DND-41 (cell line): ENCODE measurements around the gene SVIL.

Source experiments
- ATAC-seq: fragments of 200-7000 bp; cut with Tn5 transposase; 3 replicates; pipeline ENCODE4 v1.9.1; 2021; ENCODE audit warnings: low read depth; ENCODE audit not compliant: insufficient read depth
- DNase-seq: peaks from one replicate; pipeline ENCODE4 v3.0.0-alpha.2; 2020
- H2AFZ ChIP-seq: 2 replicates; pipeline ENCODE4 v1.6.0; 2012; ENCODE audit warnings: low read depth, low read length
- H3K27ac ChIP-seq: 2 replicates; pipeline ENCODE4 v1.5.1; 2012; ENCODE audit warnings: low read length, inconsistent platforms
- H3K27me3 ChIP-seq: fragments of 200-600 bp; sonication (generic); 2 replicates; pipeline ENCODE4 v1.6.0; 2012; ENCODE audit warnings: low read length, mild to moderate bottlenecking, inconsistent platforms; ENCODE audit not compliant: insufficient read depth, poor library complexity
- H3K36me3 ChIP-seq: 2 replicates; pipeline ENCODE4 v1.5.1; 2012; ENCODE audit warnings: low read length, inconsistent platforms; ENCODE audit not compliant: insufficient read depth
- H3K4me1 ChIP-seq: 2 replicates; pipeline ENCODE4 v1.5.1; 2012; ENCODE audit warnings: mild to moderate bottlenecking, low read length; ENCODE audit not compliant: insufficient read depth
- H3K4me2 ChIP-seq: 2 replicates; pipeline ENCODE4 v1.6.0; 2012; ENCODE audit warnings: mild to moderate bottlenecking, moderate library complexity, low read length, inconsistent platforms; ENCODE audit not compliant: insufficient read depth
- H3K4me3 ChIP-seq, 2 experiments: fragments of 200-600 bp in 1 of 2; shearing (Covaris generic) in 1 of 2; 2 replicates each; pipeline ENCODE4 v1.5.1; 2012 to 2016; ENCODE audit warnings: inconsistent platforms in 2 of 2, low read length in 2 of 2, mild to moderate bottlenecking in 2 of 2, low read depth in 1 of 2, moderate library complexity in 1 of 2
- H3K79me2 ChIP-seq: 2 replicates; pipeline ENCODE4 v1.6.0; 2012; ENCODE audit warnings: low read length, inconsistent platforms; ENCODE audit not compliant: insufficient read depth
- H3K9ac ChIP-seq: 2 replicates; pipeline ENCODE4 v1.6.0; 2012; ENCODE audit warnings: low read depth, mild to moderate bottlenecking, inconsistent platforms, low read length, moderate library complexity
- H3K9me3 ChIP-seq: 2 replicates; pipeline ENCODE4 v1.5.1; 2012; ENCODE audit warnings: low read length, moderate library complexity, mild to moderate bottlenecking, inconsistent platforms; ENCODE audit not compliant: insufficient read depth, severe bottlenecking
- H4K20me1 ChIP-seq: 2 replicates; pipeline ENCODE4 v1.6.0; 2012; ENCODE audit warnings: low read length; ENCODE audit not compliant: insufficient read depth
- CTCF ChIP-seq: IDR thresholded peaks from 2 replicates; pipeline ENCODE4 v1.5.1; 2012; ENCODE audit warnings: borderline replicate concordance, low read length, moderate library complexity, mild to moderate bottlenecking; ENCODE audit not compliant: poor library complexity, severe bottlenecking; ENCODE audit errors: extremely low read depth
- EZH2 ChIP-seq: IDR thresholded peaks from 3 replicates; pipeline ENCODE4 v1.6.1; 2012; ENCODE audit warnings: borderline replicate concordance, low read depth, mild to moderate bottlenecking, moderate library complexity, low read length, inconsistent platforms; ENCODE audit not compliant: severe bottlenecking

The SVIL gene

GRCh38 chr10:29546773-29547313, 87.9 kb downstream of the SVIL start:
- no peak overlapping the region for H3K27ac ChIP-seq
- no peaks in the 10 kb centered on the region; the same call in 1 of the 2 replicates for H3K79me2 ChIP-seq
- H3K36me3 ChIP-seq: peaks cover 23% of the 10 kb centered on the region
- no peaks in the 10 kb centered on the region for H4K20me1 ChIP-seq
- H3K9ac ChIP-seq: no peak overlapping the region
- no peaks in the 10 kb centered on the region for H3K9me3 ChIP-seq
- ATAC-seq (no peak), DNase-seq (no peak)
- no peak overlapping the region for H3K4me3 ChIP-seq
- no peaks in the 10 kb centered on the region for H3K27me3 ChIP-seq
- no peak overlapping the region for H3K4me2 ChIP-seq
- H3K4me1 ChIP-seq: peaks cover 18% of the 10 kb centered on the region
- H2AFZ ChIP-seq: no peak overlapping the region
- TF ChIP-seq CTCF (no peak), EZH2 (no peak)

- no peak for ATAC-seq
Measured at GRCh38 chr10:29545122-29545521, 89.6 kb downstream of the SVIL start.

GRCh38 chr10:29543715-29544114, 91.1 kb downstream of the SVIL start:
- Histone ChIP-seq H3K79me2 (no peaks in the 10 kb centered on the region; the same call in 1 of the 2 replicates), H3K4me2 (no peak overlapping the region), H2AFZ (no peak overlapping the region), H3K27ac (no peak overlapping the region), H4K20me1 (no peaks in the 10 kb centered on the region), H3K9ac (no peak overlapping the region), H3K4me1 (peaks cover 17% of the 10 kb centered on the region), H3K9me3 (no peaks in the 10 kb centered on the region), H3K4me3 (no peak overlapping the region), H3K27me3 (no peaks in the 10 kb centered on the region), H3K36me3 (peaks cover 3% of the 10 kb centered on the region; the same call in 1 of the 2 replicates)
- ATAC-seq: no peak
- TF ChIP-seq EZH2 (no peak), CTCF (no peak)
- DNase-seq: no peak

More at GRCh38 chr10:29545122-29545521, 89.6 kb downstream of the SVIL start:
- no peak overlapping the region for H3K9ac ChIP-seq
- no peaks in the 10 kb centered on the region for H3K9me3 ChIP-seq
- H3K4me1 ChIP-seq: peaks cover 18% of the 10 kb centered on the region
- H3K27ac ChIP-seq: no peak overlapping the region
- no peak overlapping the region for H3K4me2 ChIP-seq
- H3K36me3 ChIP-seq: peaks cover 6% of the 10 kb centered on the region
- H2AFZ ChIP-seq: no peak overlapping the region
- no peak for DNase-seq
- no peak overlapping the region for H3K4me3 ChIP-seq
- no peaks in the 10 kb centered on the region for H4K20me1 ChIP-seq
- TF ChIP-seq EZH2 (no peak), CTCF (no peak)
- H3K27me3 ChIP-seq: no peaks in the 10 kb centered on the region
- H3K79me2 ChIP-seq: no peaks in the 10 kb centered on the region; the same call in 1 of the 2 replicates
